Measurements from ENCODE around the gene ZCCHC2.
A peak's percentile ranks its signal among the peaks of the same experiment; 100 is the strongest.

The ZCCHC2 gene

GRCh38 chr18:62522504-62523254, at the start of gene ZCCHC2:
TSS of gene ZCCHC2 (plus strand) at chr18:62523025. CDS start at chr18:62523425, 400 bp downstream.
- Histone ChIP-seq H3K27me3 (ENCODE audit: control insufficient read depth, low read length) (no peaks in the 10 kb centered on the region), H3K36me3 (ENCODE audit: control insufficient read depth, low read length) (peaks cover 13% of the 10 kb centered on the region), H3K27ac (ENCODE audit: low read depth, low read length) (peak within 1 kb of the TSS; percentile 57), H3F3A (ENCODE audit: control insufficient read depth, insufficient read depth) (peaks cover 5% of the 10 kb centered on the region; the same call in 1 of the 2 replicates), H3K4me3 (ENCODE audit: low read length) (peak within 1 kb of the TSS; percentile 91), H3K9me2 (replicated peaks; ENCODE audit: control insufficient read depth, low read length) (no peaks in the 10 kb centered on the region), H3K9me3 (ENCODE audit: control insufficient read depth, insufficient read depth, low read length) (no peaks in the 10 kb centered on the region), H3K4me1 (ENCODE audit: control insufficient read depth, low read length) (peaks cover 15% of the 10 kb centered on the region), H4K20me1 (ENCODE audit: control insufficient read depth, insufficient read depth, low read depth, low read length) (no peaks in the 10 kb centered on the region), H3K4me2 (ENCODE audit: low read length) (peak within 1 kb of the TSS; percentile 90), H3K79me2 (ENCODE audit: control insufficient read depth, low read length) (peaks cover 58% of the 10 kb centered on the region)
- TF ChIP-seq EZH2phosphoT487 (IDR thresholded peaks at IDR 0.05; ENCODE audit: borderline replicate concordance, low read length), result no peak

- no peaks in the 10 kb centered on the region for H3K9me2 ChIP-seq (replicated peaks; ENCODE audit: control insufficient read depth, low read length)
- no peaks in the 10 kb centered on the region for H4K20me1 ChIP-seq (ENCODE audit: control insufficient read depth, insufficient read depth, low read depth, low read length)
- H3K9me3 ChIP-seq (ENCODE audit: control insufficient read depth, insufficient read depth, low read length), result 0 out of 2 replicates have a peak, but pooled peaks cover 4% of the 10 kb centered on the region
- no peaks in the 10 kb centered on the region for H3K36me3 ChIP-seq (ENCODE audit: control insufficient read depth, low read length)
- H3K27me3 ChIP-seq (ENCODE audit: control insufficient read depth, low read length), result peaks cover 10% of the 10 kb centered on the region
- TF ChIP-seq EZH2phosphoT487 (IDR thresholded peaks at IDR 0.05; ENCODE audit: borderline replicate concordance, low read length), result no peak
- no peak for TF ChIP-seq CTCF (IDR thresholded peaks at IDR 0.05; ENCODE audit: low read depth, low read length, poor library complexity, severe bottlenecking)
- H3K27ac ChIP-seq (ENCODE audit: low read depth, low read length), result no peak overlapping the region
- no peaks in the 10 kb centered on the region for H3K79me2 ChIP-seq (ENCODE audit: control insufficient read depth, low read length)
- H3K4me1 ChIP-seq (ENCODE audit: control insufficient read depth, low read length), result no peaks in the 10 kb centered on the region
- no peaks in the 10 kb centered on the region for H3F3A ChIP-seq (ENCODE audit: control insufficient read depth, insufficient read depth)
- no peak overlapping the region for H3K4me3 ChIP-seq (ENCODE audit: low read length)
- no peak overlapping the region for H3K4me2 ChIP-seq (ENCODE audit: low read length)
These were observed 43.3 kb upstream of the ZCCHC2 start for GRCh38 chr18:62479574-62479973.

GRCh38 chr18:62480927-62481326, 41.9 kb upstream of the ZCCHC2 start:
- Histone ChIP-seq H3K4me2 (ENCODE audit: low read length) (no peak overlapping the region), H4K20me1 (ENCODE audit: control insufficient read depth, insufficient read depth, low read depth, low read length) (no peaks in the 10 kb centered on the region), H3K9me2 (replicated peaks; ENCODE audit: control insufficient read depth, low read length) (no peaks in the 10 kb centered on the region), H3K79me2 (ENCODE audit: control insufficient read depth, low read length) (no peaks in the 10 kb centered on the region), H3K4me1 (ENCODE audit: control insufficient read depth, low read length) (no peaks in the 10 kb centered on the region), H3K27ac (ENCODE audit: low read depth, low read length) (no peak overlapping the region), H3F3A (ENCODE audit: control insufficient read depth, insufficient read depth) (no peaks in the 10 kb centered on the region), H3K36me3 (ENCODE audit: control insufficient read depth, low read length) (no peaks in the 10 kb centered on the region), H3K27me3 (ENCODE audit: control insufficient read depth, low read length) (peaks cover 20% of the 10 kb centered on the region), H3K9me3 (ENCODE audit: control insufficient read depth, insufficient read depth, low read length) (0 out of 2 replicates have a peak, but pooled peaks cover 4% of the 10 kb centered on the region), H3K4me3 (ENCODE audit: low read length) (no peak overlapping the region)
- TF ChIP-seq CTCF (IDR thresholded peaks at IDR 0.05; ENCODE audit: low read depth, low read length, poor library complexity, severe bottlenecking), result no peak
- TF ChIP-seq EZH2phosphoT487 (IDR thresholded peaks at IDR 0.05; ENCODE audit: borderline replicate concordance, low read length), result no peak

- Histone ChIP-seq H3K4me1 (ENCODE audit: control insufficient read depth, low read length) (no peaks in the 10 kb centered on the region), H3K4me3 (ENCODE audit: low read length) (no peak overlapping the region), H3K27me3 (ENCODE audit: control insufficient read depth, low read length) (peaks cover 20% of the 10 kb centered on the region), H3K9me3 (ENCODE audit: control insufficient read depth, insufficient read depth, low read length) (0 out of 2 replicates have a peak, but pooled peaks cover 2% of the 10 kb centered on the region), H4K20me1 (ENCODE audit: control insufficient read depth, insufficient read depth, low read depth, low read length) (no peaks in the 10 kb centered on the region), H3K36me3 (ENCODE audit: control insufficient read depth, low read length) (no peaks in the 10 kb centered on the region), H3K4me2 (ENCODE audit: low read length) (no peak overlapping the region), H3K27ac (ENCODE audit: low read depth, low read length) (no peak overlapping the region), H3F3A (ENCODE audit: control insufficient read depth, insufficient read depth) (no peaks in the 10 kb centered on the region), H3K79me2 (ENCODE audit: control insufficient read depth, low read length) (no peaks in the 10 kb centered on the region), H3K9me2 (replicated peaks; ENCODE audit: control insufficient read depth, low read length) (no peaks in the 10 kb centered on the region)
- TF ChIP-seq CTCF (IDR thresholded peaks at IDR 0.05; ENCODE audit: low read depth, low read length, poor library complexity, severe bottlenecking) (no peak), EZH2phosphoT487 (IDR thresholded peaks at IDR 0.05; ENCODE audit: borderline replicate concordance, low read length) (no peak)
These were observed 37.9 kb upstream of the ZCCHC2 start for GRCh38 chr18:62484941-62485340.
